Body of pancreas (tissue), 4 donors: ENCODE results near the gene PROB1.

Experiments
- CTCF ChIP-seq, 7 experiments: fragments of 450-650 bp in 4 of 7; fragments of 200-600 bp in 3 of 7; sonication (generic) in 3 of 7; IDR thresholded peaks; one replicate each; pipeline ENCODE4 v1.5.1; 2016 to 2019; ENCODE audit warnings: antibody characterized with exemption in 7 of 7
- POLR2A ChIP-seq, 3 donors: fragments of 450-650 bp; IDR thresholded peaks; one replicate each; pipeline ENCODE4 v1.6.1; 2016; ENCODE audit warnings: antibody characterized with exemption in 3 of 3, mild to moderate bottlenecking in 2 of 3

- TF ChIP-seq CTCF (IDR thresholded peaks at IDR 0.05), result peak in 2 of 7 experiments; percentile 27 to 43
- no peak for TF ChIP-seq POLR2A (IDR thresholded peaks at IDR 0.05)
Measured at GRCh38 chr5:139394123-139394653, 716 bp downstream of the PROB1 start.
